Right ventricle myocardium inferior (tissue), 1 donor: Measurements from ENCODE around the gene NCF4. TPM values are rescaled to one million over a fixed set of nuclear protein-coding genes. Genes with fewer than 3 reads are reported as not detected.

Experiments
- ATAC-seq: fragments of 200-7000 bp; cut with Tn5 transposase; one replicate; pipeline ENCODE4 v1.9.1; 2020; ENCODE audit warnings: mild to moderate bottlenecking, moderate library complexity
- DNase-seq: peaks from one replicate; pipeline ENCODE4 v3.0.0; 2021; ENCODE audit errors: missing footprints
- intact Hi-C: fragments of 100-400 bp; cut with DNase I; formaldehyde crosslinking; loops from one replicate; pipeline ENCODE4 v1.11.0; 2022
- total RNA-seq: library from RNA; stranded (reverse); fragmentation: NEBNext Ultra II Directional; extraction: Animal tissue kit (Norgen Biotek cat#: 25700); gene quantifications from one replicate; pipeline ENCODE4 v1.2.1, GENCODE V29; 2021
- donor health status: DM: no; HTN: yes; CAD: no; lungs with severe emphysema.

NCF4 gene
- total RNA-seq, 1 donor from 2014 or later = 9.4 TPM

- DNase-seq (no peak), ATAC-seq (no peak)
- intact Hi-C loops = no loop called here
Observed at GRCh38 chr22:36860438-36860820, 377 bp upstream of the NCF4 start.

GRCh38 chr22:36862251-36863242 lies 1.7 kb downstream of the NCF4 start:
- intact Hi-C loops = no loop called here
- peak; percentile 81 for DNase-seq

GRCh38 chr22:36863281-36863680 lies 2.5 kb downstream of the NCF4 start:
- DNase-seq (no peak), ATAC-seq (no peak)
- intact Hi-C loops = no loop called here

More at GRCh38 chr22:36862251-36863242, 1.7 kb downstream of the NCF4 start:
- ATAC-seq = peak; percentile 58

- ATAC-seq = no peak
- intact Hi-C loops = no loop called here
- no peak for DNase-seq
Observed at GRCh38 chr22:36863979-36864378, 3.2 kb downstream of the NCF4 start.

- no peak for DNase-seq
- intact Hi-C loops = no loop called here
- no peak for ATAC-seq
Observed at GRCh38 chr22:36864454-36865215, 3.8 kb downstream of the NCF4 start.

- ATAC-seq = no peak
- no peak for DNase-seq
- intact Hi-C loops = no loop called here
Observed at GRCh38 chr22:36865346-36865745, 4.5 kb downstream of the NCF4 start.

- DNase-seq (no peak), ATAC-seq (no peak)
- intact Hi-C loops = no loop called here
Observed at GRCh38 chr22:36867695-36868094, 6.9 kb downstream of the NCF4 start.

GRCh38 chr22:36868546-36869181 lies 7.9 kb downstream of the NCF4 start:
- DNase-seq (no peak), ATAC-seq (no peak)
- intact Hi-C loops = no loop called here

- ATAC-seq (no peak), DNase-seq (no peak)
- intact Hi-C loops = loop anchor here (5.0 kb wide), 1 partner anchor 107 kb away; no protein-coding TSS in a partner anchor
Observed at GRCh38 chr22:36870250-36870649, 9.4 kb downstream of the NCF4 start.

- ATAC-seq (no peak), DNase-seq (no peak)
- intact Hi-C loops = loop anchor here (5.0 kb wide), 1 partner anchor 106 kb away; no protein-coding TSS in a partner anchor
Observed at GRCh38 chr22:36871669-36872081, 10.9 kb downstream of the NCF4 start.

GRCh38 chr22:36872084-36872483 lies 11.3 kb downstream of the NCF4 start:
- DNase-seq (no peak), ATAC-seq (no peak)
- intact Hi-C loops = loop anchor here (5.0 kb wide), 1 partner anchor 105 kb away; no protein-coding TSS in a partner anchor

GRCh38 chr22:36872866-36873498 lies 12.2 kb downstream of the NCF4 start:
- ATAC-seq = no peak
- intact Hi-C loops = loop anchor here (5.0 kb wide), 1 partner anchor 104 kb away; no protein-coding TSS in a partner anchor
- DNase-seq = no peak

GRCh38 chr22:36873614-36874308 lies 13.0 kb downstream of the NCF4 start:
- DNase-seq (peak; percentile 83), ATAC-seq (peak; percentile 80)
- intact Hi-C loops = loop anchor here (5.0 kb wide), 1 partner anchor 104 kb away; no protein-coding TSS in a partner anchor

- DNase-seq = no peak
- ATAC-seq = no peak
- intact Hi-C loops = loop anchor here (5.0 kb wide), 1 partner anchor 103 kb away; no protein-coding TSS in a partner anchor
Observed at GRCh38 chr22:36874309-36874696, 13.5 kb downstream of the NCF4 start.

- intact Hi-C loops = loop anchor here (5.0 kb wide), 1 partner anchor 103 kb away; no protein-coding TSS in a partner anchor
- ATAC-seq (no peak), DNase-seq (no peak)
Observed at GRCh38 chr22:36874736-36875135, 13.9 kb downstream of the NCF4 start.

GRCh38 chr22:36875741-36876140 lies 14.9 kb downstream of the NCF4 start:
- intact Hi-C loops = no loop called here
- ATAC-seq (no peak), DNase-seq (no peak)

GRCh38 chr22:36879775-36880174 lies 19.0 kb downstream of the NCF4 start:
- no peak for ATAC-seq
- no peak for DNase-seq
- intact Hi-C loops = no loop called here
